NCI-H446 treated with DMSO at 0.1 percent for 48 hours (cell line): Measurements from ENCODE around the gene PIK3R2.

ENCODE experiments used
- DNase-seq: peaks from one replicate; lab custom pipeline; 2025; lab: John Stamatoyannopoulos, UW

PIK3R2 gene

DNA sequence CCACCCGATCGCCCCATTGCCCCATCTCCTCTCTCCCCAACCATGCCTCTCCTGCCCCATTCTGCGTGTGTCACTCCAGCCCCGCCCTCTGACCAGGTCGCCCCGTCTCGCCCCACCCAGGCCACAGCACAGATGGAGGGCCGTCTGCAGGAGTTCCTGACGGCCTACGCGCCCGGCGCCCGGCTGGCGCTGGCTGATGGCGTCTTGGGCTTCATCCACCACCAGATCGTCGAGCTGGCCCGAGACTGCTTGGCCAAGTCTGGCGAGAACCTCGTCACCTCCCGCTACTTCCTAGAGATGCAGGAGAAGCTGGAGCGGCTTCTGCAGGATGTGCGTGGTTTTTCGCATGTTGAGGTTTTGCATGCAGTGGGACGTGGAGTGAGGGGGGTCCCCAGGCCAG, 29.1 kb upstream of the PIK3R2 start:
- no peak for DNase-seq

- no peak for DNase-seq
These were observed 26.9 kb upstream of the PIK3R2 start for GRCh38 chr19:18126097-18126496.

DNA sequence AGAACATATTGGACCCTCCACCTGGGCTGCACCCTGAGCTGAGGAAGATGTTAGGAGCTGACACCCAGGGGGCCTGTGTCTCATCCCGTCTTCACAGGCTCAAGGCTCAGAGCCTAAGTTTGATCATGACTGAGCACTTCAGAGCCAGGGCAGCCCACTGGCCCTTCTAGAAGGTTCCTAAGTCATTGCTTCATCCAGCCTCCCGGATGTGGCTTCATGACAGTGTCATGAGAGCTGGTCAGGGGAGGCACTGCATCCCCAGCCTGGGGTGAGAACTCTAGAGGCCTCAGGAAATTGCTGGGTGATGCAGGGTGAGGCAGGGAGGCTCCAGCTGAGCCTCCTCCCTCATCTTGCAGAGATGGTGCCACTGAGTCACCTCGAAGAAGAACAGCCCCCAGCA, 24.9 kb upstream of the PIK3R2 start:
- no peak for DNase-seq

DNA sequence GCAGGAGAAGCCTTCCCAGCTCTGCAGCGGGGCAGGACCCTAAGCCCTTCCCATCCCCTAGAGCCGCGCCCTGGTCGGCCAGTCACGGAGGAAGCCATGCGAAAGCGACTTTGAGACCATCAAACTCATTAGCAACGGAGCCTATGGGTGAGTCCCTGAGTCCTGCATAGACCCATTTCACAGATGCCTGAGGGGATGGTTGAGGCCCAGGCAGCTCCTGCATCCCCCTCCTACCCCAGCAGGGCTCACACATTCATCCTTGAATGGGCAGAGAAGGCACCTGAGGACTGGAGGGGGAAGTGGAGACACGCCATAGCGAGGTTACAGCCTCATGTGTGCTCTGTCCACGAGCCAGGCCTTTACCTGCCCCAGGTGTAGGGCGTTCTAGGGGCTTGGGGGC, 24.2 kb upstream of the PIK3R2 start:
- no peak for DNase-seq

GRCh38 chr19:18130523-18131242, 22.3 kb upstream of the PIK3R2 start:
- DNase-seq = no peak

- no peak for DNase-seq
These were observed 20.9 kb upstream of the PIK3R2 start for GRCh38 chr19:18131841-18132596.

- DNase-seq = no peak
These were observed 17.0 kb upstream of the PIK3R2 start for GRCh38 chr19:18135712-18136584.

GRCh38 chr19:18137242-18137641, 15.7 kb upstream of the PIK3R2 start:
- DNase-seq = no peak

GRCh38 chr19:18137657-18138339, 15.2 kb upstream of the PIK3R2 start:
- DNase-seq = no peak

- DNase-seq = no peak
These were observed 12.5 kb upstream of the PIK3R2 start for GRCh38 chr19:18140473-18140872.

DNA sequence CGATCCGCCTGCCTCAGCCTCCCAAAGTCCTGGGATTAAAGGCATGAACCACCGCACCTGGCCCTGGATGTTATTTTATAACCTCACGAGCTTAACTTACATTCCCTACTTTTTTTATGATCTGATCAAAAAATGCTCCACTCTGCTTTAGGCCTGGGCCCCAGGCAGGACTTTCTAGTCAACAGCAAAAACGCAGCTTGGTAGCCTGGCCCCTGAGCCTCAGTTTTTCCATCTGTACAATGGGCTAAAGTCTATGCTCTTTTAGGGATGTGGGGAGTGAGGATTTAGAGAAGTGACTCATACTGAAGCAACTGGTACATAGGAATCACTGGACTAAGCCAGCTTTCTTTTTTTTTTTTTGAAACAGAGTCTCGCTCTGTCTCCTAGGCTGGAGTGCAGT, 11.9 kb upstream of the PIK3R2 start:
- DNase-seq = no peak

- no peak for DNase-seq
These were observed 9.1 kb upstream of the PIK3R2 start for GRCh38 chr19:18143902-18144301.

- DNase-seq = no peak
These were observed 8.6 kb upstream of the PIK3R2 start for GRCh38 chr19:18144361-18144760.

- DNase-seq = no peak
These were observed 8.1 kb upstream of the PIK3R2 start for GRCh38 chr19:18144906-18145305.

GRCh38 chr19:18145391-18145999, 7.5 kb upstream of the PIK3R2 start:
- DNase-seq = no peak

DNA sequence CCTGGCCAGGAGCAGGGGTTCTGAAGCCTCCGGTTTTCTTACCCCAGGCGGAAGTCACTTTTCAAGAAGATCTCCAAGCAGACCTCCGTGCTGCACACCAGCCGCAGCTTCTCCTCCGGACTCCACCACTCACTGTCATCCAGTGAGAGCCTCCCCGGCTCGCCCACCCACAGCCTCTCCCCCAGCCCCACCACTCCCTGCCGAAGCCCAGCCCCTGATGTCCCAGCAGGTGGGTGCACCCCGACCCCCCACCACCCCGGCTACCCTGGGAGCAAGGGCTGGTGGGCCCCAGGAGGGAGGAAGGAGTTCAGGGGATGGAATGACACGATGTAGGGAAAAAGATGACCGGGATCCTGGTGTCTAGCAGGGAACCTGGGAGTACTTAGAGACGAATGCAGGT, 5.6 kb upstream of the PIK3R2 start:
- no peak for DNase-seq

- DNase-seq = no peak
These were observed 3.4 kb upstream of the PIK3R2 start for GRCh38 chr19:18149596-18149975.

DNA sequence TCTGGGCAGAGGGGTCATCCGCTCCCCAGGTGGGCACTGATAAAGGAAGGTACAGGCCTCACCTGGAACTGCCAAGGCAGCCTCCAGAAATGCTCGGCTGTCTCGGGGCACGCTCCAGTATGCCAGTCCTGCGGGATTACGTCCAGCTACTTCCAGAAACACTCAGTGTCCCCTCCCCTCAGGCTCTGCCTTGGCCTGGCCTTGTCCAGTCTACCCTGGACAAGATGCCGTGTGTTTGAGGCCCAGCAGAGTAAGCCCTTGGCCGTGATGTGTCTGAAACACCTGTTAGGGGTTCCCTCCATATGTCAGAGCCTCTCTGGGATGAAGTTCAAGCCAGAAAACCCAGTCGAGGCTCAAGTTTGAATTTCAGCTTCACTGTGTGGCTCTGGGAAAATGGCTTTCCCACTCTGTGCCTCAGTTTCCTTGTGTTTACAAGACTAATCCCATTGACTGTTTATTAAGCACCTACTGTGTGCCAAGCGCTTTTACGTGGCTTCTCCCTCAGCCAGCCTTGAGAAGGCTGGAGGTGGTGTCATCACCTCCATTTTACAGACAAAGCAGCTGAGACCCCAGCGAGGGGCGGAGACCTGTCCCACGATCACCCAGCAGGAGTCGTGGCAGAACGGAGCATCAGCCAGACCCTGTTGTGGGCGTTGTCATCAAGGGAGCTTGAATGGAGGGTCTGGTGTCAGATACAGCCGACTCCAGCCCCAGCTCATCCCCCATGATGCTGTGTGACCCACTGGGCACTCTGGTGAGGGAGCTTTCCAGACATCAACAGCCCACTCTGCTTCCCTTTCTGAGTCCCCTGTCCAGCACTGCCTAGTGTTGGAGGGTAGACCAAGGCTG, 2.0 kb upstream of the PIK3R2 start:
- no peak for DNase-seq

DNA sequence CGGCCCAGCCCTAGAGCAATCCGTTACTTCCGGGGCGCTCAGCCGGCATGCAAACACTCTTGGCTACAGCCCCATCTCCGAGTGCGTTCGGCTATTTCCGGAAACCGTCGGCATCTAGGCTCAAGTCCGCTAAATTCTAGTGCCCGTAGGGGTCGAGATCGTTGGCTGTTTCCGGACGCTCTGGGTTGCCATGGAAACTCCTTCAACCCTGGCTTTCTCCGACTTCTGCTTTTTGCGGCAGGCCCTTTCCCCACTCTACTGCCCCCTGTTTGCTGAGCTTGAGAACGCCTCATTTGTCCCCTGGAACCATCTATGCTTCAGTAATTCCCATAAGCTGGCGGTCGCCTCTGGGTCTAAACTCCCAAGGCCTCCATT, 534 bp upstream of the PIK3R2 start:
- DNase-seq = peak; percentile 92

- DNase-seq = no peak
These were observed 682 bp downstream of the PIK3R2 start for GRCh38 chr19:18153556-18154134.
